Neuronal stem cell (in vitro differentiated cells): ENCODE measurements around the gene LCP1.

Experiments
- DNase-seq: peaks from one replicate; pipeline ENCODE4 v3.0.0-alpha.2; 2013; ENCODE audit warnings: low spot score
- H2AFZ ChIP-seq: one replicate; pipeline ENCODE4 v1.6.1; 2013; ENCODE audit warnings: mild to moderate bottlenecking, low read length, inconsistent platforms
- H2AK5ac ChIP-seq: 2 replicates; pipeline ENCODE4 v1.6.1; 2013; ENCODE audit warnings: low read depth, mild to moderate bottlenecking, inconsistent platforms, low read length, moderate library complexity, mixed read lengths
- H2BK120ac ChIP-seq: 2 replicates; pipeline ENCODE4 v1.6.1; 2013; ENCODE audit warnings: low read depth, mild to moderate bottlenecking, inconsistent platforms, low read length, moderate library complexity, mixed read lengths
- H2BK12ac ChIP-seq: one replicate; pipeline ENCODE4 v1.6.1; 2013; ENCODE audit warnings: low read length, inconsistent platforms
- H2BK15ac ChIP-seq: 2 replicates; pipeline ENCODE4 v1.6.1; 2013; ENCODE audit warnings: mild to moderate bottlenecking, low read length, inconsistent platforms, mixed read lengths
- H2BK5ac ChIP-seq: one replicate; pipeline ENCODE4 v1.6.1; 2013; ENCODE audit warnings: inconsistent platforms, mild to moderate bottlenecking, low read length, moderate library complexity
- H3K14ac ChIP-seq: one replicate; pipeline ENCODE4 v1.6.1; 2013; ENCODE audit warnings: low read length, inconsistent platforms
- H3K18ac ChIP-seq: 2 replicates; pipeline ENCODE4 v1.6.1; 2013; ENCODE audit warnings: low read length, inconsistent platforms
- H3K23ac ChIP-seq: 2 replicates; pipeline ENCODE4 v1.6.1; 2013; ENCODE audit warnings: low read depth, mild to moderate bottlenecking, mixed read lengths, low read length, inconsistent platforms; ENCODE audit not compliant: poor library complexity
- H3K27ac ChIP-seq: replicated peaks from 3 replicates; pipeline ENCODE4 v1.5.1; 2013; ENCODE audit warnings: low read length, inconsistent platforms
- H3K27me3 ChIP-seq, 3 experiments: 2 replicates each; pipeline ENCODE4 v1.6.1; 2013; ENCODE audit warnings: low read length in 3 of 3, mild to moderate bottlenecking in 2 of 3, inconsistent platforms in 1 of 3, low read depth in 1 of 3, mixed read lengths in 1 of 3, moderate library complexity in 1 of 3; ENCODE audit not compliant: control insufficient read depth in 3 of 3, insufficient read depth in 3 of 3
- H3K36me3 ChIP-seq, 2 donors: replicated peaks in 1 of 2; 2 replicates each; pipeline ENCODE4 v1.6.1; 2013; ENCODE audit warnings: low read length in 2 of 2; ENCODE audit not compliant: control insufficient read depth in 2 of 2, insufficient read depth in 2 of 2
- H3K4ac ChIP-seq: 2 replicates; pipeline ENCODE4 v1.6.1; 2013; ENCODE audit warnings: inconsistent platforms, mild to moderate bottlenecking, low read length, moderate library complexity
- H3K4me1 ChIP-seq, 2 donors: 1 replicate in 1 of 2; 2 replicates in 1 of 2; pipeline ENCODE4 v1.6.1; 2013; ENCODE audit warnings: low read length in 2 of 2, low read depth in 1 of 2; ENCODE audit not compliant: control insufficient read depth in 2 of 2, insufficient read depth in 1 of 2
- H3K4me2 ChIP-seq: one replicate; pipeline ENCODE4 v1.6.1; 2013; ENCODE audit warnings: mild to moderate bottlenecking, low read length, inconsistent platforms; ENCODE audit not compliant: insufficient read depth, poor library complexity, severe bottlenecking
- H3K4me3 ChIP-seq, 2 donors: 2 replicates each; pipeline ENCODE4 v1.5.1; 2013; ENCODE audit warnings: low read length in 2 of 2, mild to moderate bottlenecking in 2 of 2, inconsistent platforms in 1 of 2, moderate library complexity in 1 of 2
- H3K79me1 ChIP-seq: one replicate; pipeline ENCODE4 v1.6.1; 2013; ENCODE audit warnings: low read depth, mild to moderate bottlenecking, inconsistent platforms, low read length, moderate library complexity
- H3K9ac ChIP-seq: one replicate; pipeline ENCODE4 v1.6.1; 2013; ENCODE audit warnings: mild to moderate bottlenecking, low read depth, low read length, inconsistent platforms; ENCODE audit not compliant: poor library complexity
- H3K9me3 ChIP-seq, 2 donors: replicated peaks in 1 of 2; 2 replicates each; pipeline versions ENCODE3 to v1.6.1; 2013; ENCODE audit warnings: low read length in 2 of 2, mild to moderate bottlenecking in 2 of 2, inconsistent platforms in 1 of 2, low read depth in 1 of 2, mixed read lengths in 1 of 2, moderate library complexity in 1 of 2; ENCODE audit not compliant: control insufficient read depth in 2 of 2, insufficient read depth in 1 of 2
- H4K8ac ChIP-seq: one replicate; pipeline ENCODE4 v1.6.1; 2013; ENCODE audit warnings: low read depth, mild to moderate bottlenecking, inconsistent platforms, low read length, moderate library complexity
- H4K91ac ChIP-seq: one replicate; pipeline ENCODE4 v1.6.1; 2013; ENCODE audit warnings: low read length, low read depth, mild to moderate bottlenecking, inconsistent platforms; ENCODE audit not compliant: poor library complexity
- WGBS, 2 donors: extraction: QIAGEN DNeasy Blood & Tissue Kit; methylation state at CpG; one replicate each; pipeline ENCODE4 v1.1.7; 2013; ENCODE audit warnings: missing lambda C conversion rate in 2 of 2, mixed read lengths in 1 of 2; ENCODE audit not compliant: insufficient read length in 2 of 2, insufficient replicate concordance in 1 of 2; ENCODE audit errors: extremely low coverage in 2 of 2; 5-methylcytosine and 5-hydroxymethylcytosine counted together

Gene LCP1

GRCh38 chr13:46213242-46213641 lies 31.3 kb upstream of the LCP1 start:
- Histone ChIP-seq H2BK12ac (no peak overlapping the region), H4K8ac (no peak overlapping the region), H3K4me3 (no peak overlapping the region), H3K14ac (no peak overlapping the region), H3K4me2 (no peak overlapping the region), H3K4ac (no peak overlapping the region), H3K23ac (no peak overlapping the region), H2AFZ (no peak overlapping the region), H3K27ac (no peak overlapping the region), H2AK5ac (no peak overlapping the region), H2BK5ac (no peak overlapping the region), H3K9ac (no peak overlapping the region), H3K18ac (no peak overlapping the region), H2BK120ac (no peak overlapping the region), H3K27me3 (peaks cover 0 to 18% (median 0%) of the 10 kb centered on the region in 3 experiments), H2BK15ac (no peak overlapping the region), H3K9me3 (no peaks in the 10 kb centered on the region), H4K91ac (no peak overlapping the region), H3K4me1 (peaks cover 0 to 3% of the 10 kb centered on the region in 2 donors), H3K79me1 (no peaks in the 10 kb centered on the region), H3K36me3 (no peaks in the 10 kb centered on the region)
- no peak for DNase-seq
- no CpG with 5 or more reads among the region's 3 CpGs for WGBS, 2 donors

- Histone ChIP-seq H4K8ac (no peak within 1 kb of the TSS), H3K4me1 (peaks cover 0 to 5% of the 10 kb centered on the region in 2 donors), H2BK120ac (no peak within 1 kb of the TSS), H2BK12ac (no peak within 1 kb of the TSS), H3K27me3 (peaks cover 0 to 18% (median 0%) of the 10 kb centered on the region in 3 experiments), H4K91ac (no peak within 1 kb of the TSS), H2BK15ac (peak within 1 kb of the TSS; percentile 23), H3K14ac (no peak within 1 kb of the TSS), H3K18ac (peak within 1 kb of the TSS; percentile 83), H3K9me3 (no peaks in the 10 kb centered on the region), H3K36me3 (no peaks in the 10 kb centered on the region), H3K27ac (no peak within 1 kb of the TSS), H3K79me1 (no peaks in the 10 kb centered on the region), H3K23ac (peak within 1 kb of the TSS; percentile 87), H3K4me2 (peak within 1 kb of the TSS; percentile 75), H2BK5ac (no peak within 1 kb of the TSS), H3K4me3 (peak within 1 kb of the TSS; percentile 40 to 73), H3K4ac (no peak within 1 kb of the TSS), H3K9ac (peak within 1 kb of the TSS; percentile 68), H2AK5ac (no peak within 1 kb of the TSS), H2AFZ (peak within 1 kb of the TSS; percentile 89)
- peak; percentile 55 for DNase-seq
- no CpG with 5 or more reads among the region's 53 CpGs for WGBS, 2 donors
Measured at GRCh38 chr13:46211483-46212351, 29.7 kb upstream of the LCP1 start, which contains the start of gene LRRC63. Gene LRRC63, plus strand, starts transcription at chr13:46211928. Its CDS starts 1,107 bp downstream, at chr13:46213035.

GRCh38 chr13:46211116-46211482 lies 29.1 kb upstream of the LCP1 start:
- peak overlapping the region; percentile 89 for H2AFZ ChIP-seq
- H3K4me2 ChIP-seq = peak overlapping the region; percentile 75
- DNase-seq = no peak
- H3K4me3 ChIP-seq = peak overlapping the region in 1 of 2 donors; percentile 40
- no peak overlapping the region for H2BK5ac ChIP-seq
- no peak overlapping the region for H2BK12ac ChIP-seq
- no peaks in the 10 kb centered on the region for H3K36me3 ChIP-seq
- H3K9me3 ChIP-seq = no peaks in the 10 kb centered on the region
- no peak overlapping the region for H3K23ac ChIP-seq
- H3K18ac ChIP-seq = no peak overlapping the region
- WGBS, 2 donors = no CpG with 5 or more reads among the region's 9 CpGs
- H3K4me1 ChIP-seq = peaks cover 0 to 5% of the 10 kb centered on the region in 2 donors
- H3K9ac ChIP-seq = no peak overlapping the region
- H2BK15ac ChIP-seq = no peak overlapping the region
- peaks cover 0 to 18% (median 0%) of the 10 kb centered on the region in 3 experiments for H3K27me3 ChIP-seq
- no peak overlapping the region for H3K27ac ChIP-seq
- no peak overlapping the region for H2AK5ac ChIP-seq
- no peak overlapping the region for H4K8ac ChIP-seq
- H4K91ac ChIP-seq = no peak overlapping the region
- H3K4ac ChIP-seq = no peak overlapping the region
- no peaks in the 10 kb centered on the region for H3K79me1 ChIP-seq
- H2BK120ac ChIP-seq = no peak overlapping the region
- no peak overlapping the region for H3K14ac ChIP-seq

DNA sequence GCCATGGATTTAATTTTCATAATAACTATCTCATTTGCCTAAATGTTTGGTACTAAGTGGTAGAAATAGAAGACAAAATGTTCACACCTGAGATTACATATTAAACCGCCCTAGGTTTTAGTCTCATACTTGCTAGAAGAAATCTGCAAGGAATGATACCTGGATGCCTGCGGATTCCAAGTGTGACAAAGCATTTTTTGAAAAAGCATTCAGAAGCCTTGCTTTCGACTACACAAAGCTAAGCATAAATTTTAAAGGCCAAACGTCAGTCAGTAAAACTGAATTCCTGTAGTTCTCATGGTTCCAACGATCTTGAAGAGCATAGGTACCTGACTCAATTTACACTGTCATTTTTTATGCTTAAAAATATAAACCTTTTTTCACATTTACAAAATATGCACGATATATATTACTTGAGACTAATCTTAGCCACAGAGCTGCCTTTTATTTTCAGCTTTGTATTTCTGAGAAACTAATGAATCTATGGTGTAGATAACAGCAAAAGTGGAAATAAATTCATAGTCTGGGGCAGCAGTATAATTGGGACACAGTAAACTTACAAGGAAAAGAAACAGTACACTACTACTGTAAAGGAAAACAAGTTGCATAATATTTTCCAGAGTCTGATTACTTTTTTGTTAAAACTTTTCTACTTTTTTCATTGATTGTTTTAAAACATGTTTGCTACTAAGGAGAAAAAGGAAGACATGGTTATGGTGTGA lies 28.5 kb upstream of the LCP1 start:
- no peaks in the 10 kb centered on the region for H3K36me3 ChIP-seq
- H3K4me3 ChIP-seq = no peak overlapping the region
- no peak overlapping the region for H3K27ac ChIP-seq
- WGBS, 2 donors = no CpG with 5 or more reads among the region's 6 CpGs
- H3K4me1 ChIP-seq = peaks cover 0 to 5% of the 10 kb centered on the region in 2 donors
- H3K4ac ChIP-seq = no peak overlapping the region
- no peak overlapping the region for H3K4me2 ChIP-seq
- H2AK5ac ChIP-seq = no peak overlapping the region
- H2AFZ ChIP-seq = peak overlapping the region; percentile 89
- DNase-seq = no peak
- no peak overlapping the region for H4K8ac ChIP-seq
- no peak overlapping the region for H2BK12ac ChIP-seq
- no peak overlapping the region for H2BK15ac ChIP-seq
- H3K9ac ChIP-seq = no peak overlapping the region
- H4K91ac ChIP-seq = no peak overlapping the region
- H2BK5ac ChIP-seq = no peak overlapping the region
- H3K9me3 ChIP-seq = no peaks in the 10 kb centered on the region
- no peak overlapping the region for H2BK120ac ChIP-seq
- no peak overlapping the region for H3K18ac ChIP-seq
- H3K79me1 ChIP-seq = no peaks in the 10 kb centered on the region
- H3K27me3 ChIP-seq = peaks cover 0 to 18% (median 0%) of the 10 kb centered on the region in 3 experiments
- no peak overlapping the region for H3K14ac ChIP-seq
- H3K23ac ChIP-seq = no peak overlapping the region
